Posterior cingulate gyrus (tissue), 11 donors: ENCODE measurements around the gene PFDN1.

Source experiments
- DNase-seq, 10 donors: peaks; one replicate each; pipeline versions ENCODE4 v3.0.0 to v3.0.0-alpha.2; 2020 to 2021; ENCODE audit warnings: mixed read lengths in 3 of 10
- intact Hi-C: fragments of 100-400 bp; cut with DNase I; formaldehyde crosslinking; loops from one replicate; pipeline ENCODE4 v1.15.1; 2023

The PFDN1 gene

GRCh38 chr5:140243706-140244250, 59.1 kb downstream of the PFDN1 start:
- intact Hi-C loops, result loop anchor here (1.0 kb wide), 1 partner anchor 108 kb away; no protein-coding TSS in a partner anchor
- peak in 1 of 10 donors; percentile 60 for DNase-seq

- DNase-seq, result peak in 1 of 10 donors; percentile 72
- intact Hi-C loops, result no loop called here
Observed at GRCh38 chr5:140242890-140243585, 59.9 kb downstream of the PFDN1 start.

GRCh38 chr5:140242099-140242498, 60.8 kb downstream of the PFDN1 start:
- intact Hi-C loops, result no loop called here
- DNase-seq, result peak in 1 of 10 donors; percentile 31

GRCh38 chr5:140240987-140241706, 61.8 kb downstream of the PFDN1 start:
- peak; percentile 86 to 99 (median 94) for DNase-seq
- intact Hi-C loops, result no loop called here

DNA sequence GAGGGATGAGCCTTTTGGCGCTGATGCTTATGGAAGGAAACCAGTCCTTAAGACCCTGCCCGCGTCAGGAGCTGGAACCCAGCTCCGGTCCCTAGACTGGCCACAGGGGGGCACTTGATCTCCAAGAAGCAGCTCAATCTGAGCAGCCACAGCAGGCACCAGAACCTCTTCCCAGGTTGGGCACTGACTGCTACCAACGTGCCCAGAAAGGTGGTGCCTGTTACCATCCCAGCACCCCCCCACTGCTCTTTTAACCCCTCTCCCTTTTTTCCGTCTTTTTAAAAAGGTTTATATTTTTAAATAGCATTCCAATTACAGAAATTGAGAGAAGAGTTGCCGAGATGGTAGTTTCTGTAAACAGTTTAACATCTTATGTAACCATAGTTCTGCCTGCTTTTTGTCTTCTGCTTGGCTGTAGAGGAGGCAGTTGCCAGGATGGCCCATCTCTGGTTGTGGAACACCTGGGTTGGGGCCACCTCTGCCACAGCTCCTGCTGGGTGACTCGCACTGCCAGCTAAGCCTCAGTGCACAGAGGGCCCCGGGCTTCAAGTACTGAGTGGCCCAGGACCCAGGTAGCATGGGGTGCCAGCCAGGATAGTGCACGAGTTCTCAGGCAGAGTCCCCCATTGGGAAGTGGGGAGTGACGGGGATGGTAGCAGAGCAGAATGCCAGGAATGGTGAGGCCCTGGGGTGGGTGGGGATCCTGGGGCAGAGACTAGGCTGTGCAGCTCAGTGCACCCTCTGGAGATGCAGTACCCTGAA, 62.8 kb downstream of the PFDN1 start:
- peak; percentile 54 to 96 (median 76) for DNase-seq

GRCh38 chr5:140239461-140239860, 63.4 kb downstream of the PFDN1 start:
- DNase-seq, result peak in 1 of 10 donors; percentile 50
- intact Hi-C loops, result no loop called here

More for the DNA sequence above, 62.8 kb downstream of the PFDN1 start:
- intact Hi-C loops, result no loop called here

DNA sequence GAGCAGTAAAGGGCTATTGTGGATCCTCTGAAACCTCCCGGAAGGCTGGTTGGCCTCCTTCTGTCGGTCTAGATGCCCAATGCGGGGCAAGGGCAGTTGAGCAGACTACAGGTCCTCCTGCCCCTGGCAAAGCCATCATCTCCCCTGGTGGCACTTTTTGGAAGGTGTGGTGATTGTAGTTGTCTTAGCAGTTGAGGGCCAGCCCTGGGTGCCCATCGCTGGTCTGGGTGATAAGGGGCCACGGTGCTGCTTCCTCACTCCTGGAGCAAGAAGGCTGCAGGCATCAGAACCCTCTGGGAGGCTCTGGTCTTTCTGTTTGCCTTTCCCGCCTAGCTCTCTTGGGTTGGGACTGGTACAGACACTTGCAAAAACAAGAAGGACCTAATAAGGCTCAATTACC, 64.1 kb downstream of the PFDN1 start:
- intact Hi-C loops, result no loop called here
- peak in 1 of 10 donors; percentile 63 for DNase-seq

DNA sequence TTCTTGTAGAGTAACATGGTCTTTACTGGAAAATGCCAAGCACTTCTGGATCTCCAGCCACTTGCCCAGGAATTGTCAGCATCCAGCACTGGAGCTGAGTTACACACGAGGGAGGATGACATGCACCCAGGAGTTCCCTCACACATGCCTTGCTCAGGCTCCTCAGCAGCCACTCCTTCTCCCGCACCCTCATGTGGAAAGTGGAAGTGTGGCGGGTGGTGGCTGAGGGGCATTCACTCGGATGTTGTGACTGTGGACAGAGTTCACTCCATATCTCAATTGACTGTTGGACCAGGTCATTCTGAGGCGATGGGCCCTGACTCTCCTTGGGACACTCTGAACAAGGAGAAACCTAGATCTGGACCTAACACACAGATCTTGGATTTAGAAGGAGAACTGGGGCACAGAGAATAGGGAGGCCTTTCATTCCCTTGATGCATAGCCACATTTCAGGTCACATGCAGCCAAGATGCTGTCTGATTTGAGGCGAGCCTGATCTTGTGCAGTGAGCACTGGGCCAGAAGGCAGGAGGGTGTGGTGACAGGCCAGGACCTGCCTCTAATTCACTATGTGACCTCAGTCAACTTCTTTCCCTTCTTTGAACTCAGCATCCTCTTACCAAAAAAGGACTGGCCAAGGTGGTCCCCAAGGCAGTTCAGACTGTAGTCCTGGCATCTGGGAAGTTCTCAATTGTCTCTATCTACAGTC, 65.9 kb downstream of the PFDN1 start:
- intact Hi-C loops, result no loop called here
- DNase-seq, result peak in 1 of 10 donors; percentile 34

- peak in 1 of 10 donors; percentile 38 for DNase-seq
- intact Hi-C loops, result no loop called here
Observed at GRCh38 chr5:140235791-140236551, 66.9 kb downstream of the PFDN1 start.

GRCh38 chr5:140234377-140234989, 68.4 kb downstream of the PFDN1 start:
- DNase-seq, result no peak
- intact Hi-C loops, result no loop called here

DNA sequence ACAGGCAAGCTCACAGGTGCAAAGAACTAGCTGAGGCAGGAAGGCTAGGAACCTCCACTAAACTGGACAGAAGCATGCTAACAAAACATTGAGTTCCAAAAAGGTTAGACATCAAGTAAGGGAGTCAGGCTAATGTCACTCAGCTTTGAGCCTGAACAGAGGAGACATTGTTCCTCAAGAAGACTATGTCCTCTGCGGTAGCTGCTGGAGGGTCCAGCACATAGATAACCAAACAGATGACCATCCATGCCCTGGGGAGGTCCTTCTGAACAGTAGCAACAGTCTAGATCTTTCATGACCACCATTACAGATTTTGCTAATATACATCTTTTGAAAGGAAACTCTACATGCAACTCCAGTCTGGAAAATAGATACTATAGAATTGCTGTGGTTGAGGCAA, 70.2 kb downstream of the PFDN1 start:
- DNase-seq, result no peak
- intact Hi-C loops, result no loop called here

- intact Hi-C loops, result no loop called here
- DNase-seq, result no peak
Observed at GRCh38 chr5:140230373-140230772, 72.5 kb downstream of the PFDN1 start.

GRCh38 chr5:140228364-140228837, 74.5 kb downstream of the PFDN1 start:
- no peak for DNase-seq
- intact Hi-C loops, result no loop called here

GRCh38 chr5:140227046-140227445, 75.9 kb downstream of the PFDN1 start:
- DNase-seq, result no peak
- intact Hi-C loops, result no loop called here

GRCh38 chr5:140225396-140225795, 77.5 kb downstream of the PFDN1 start:
- intact Hi-C loops, result no loop called here
- no peak for DNase-seq

DNA sequence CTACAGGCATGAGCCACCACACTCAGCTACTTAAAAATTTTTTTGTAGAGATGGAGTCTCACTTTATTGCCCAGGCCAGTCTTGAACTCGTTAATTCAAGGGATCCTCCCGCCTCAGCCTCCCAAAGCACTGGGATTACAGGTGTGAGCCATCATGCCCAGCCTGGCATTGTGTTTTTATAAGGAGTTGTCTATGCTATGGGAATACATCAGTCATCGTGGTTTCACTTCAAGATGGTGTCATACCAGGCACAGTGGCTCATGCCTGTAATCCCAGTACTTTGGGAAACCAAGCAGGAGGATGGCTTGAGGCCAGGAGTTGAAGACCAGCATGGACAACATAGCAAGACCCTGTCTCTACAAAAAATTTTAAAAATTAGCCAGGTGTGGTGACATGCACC, 78.2 kb downstream of the PFDN1 start:
- DNase-seq, result no peak
- intact Hi-C loops, result no loop called here

GRCh38 chr5:140223567-140223966, 79.3 kb downstream of the PFDN1 start:
- intact Hi-C loops, result no loop called here

DNA sequence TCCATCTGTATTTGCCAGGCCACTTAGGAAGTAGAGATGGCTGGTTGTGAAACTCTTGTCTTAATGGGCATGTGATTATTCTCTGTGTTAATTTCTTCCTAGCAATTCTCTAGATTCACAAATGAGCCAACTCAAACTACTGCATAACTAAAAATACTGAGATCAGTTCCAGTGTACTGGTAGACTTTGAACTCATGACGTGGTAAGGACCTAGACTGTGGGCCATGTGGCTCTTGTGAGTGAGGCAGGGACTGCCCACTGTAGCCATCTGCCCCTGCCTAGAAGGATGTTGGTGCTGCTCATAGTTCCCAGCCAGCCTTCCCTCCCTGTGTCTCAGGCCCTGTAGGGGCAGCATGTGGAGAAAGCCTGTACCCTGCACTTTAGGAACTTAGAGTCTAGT, 80.5 kb downstream of the PFDN1 start:
- intact Hi-C loops, result no loop called here

More at GRCh38 chr5:140223567-140223966, 79.3 kb downstream of the PFDN1 start:
- DNase-seq, result no peak

GRCh38 chr5:140221697-140222223, 81.1 kb downstream of the PFDN1 start:
- intact Hi-C loops, result no loop called here
- no peak for DNase-seq

More for the DNA sequence above, 80.5 kb downstream of the PFDN1 start:
- DNase-seq, result no peak
